IMR-90 (cell line): ENCODE results near the gene RGMB. TPM values are rescaled to one million over a fixed set of nuclear protein-coding genes. Genes with fewer than 3 reads are reported as not detected.

Source experiments
- polyA plus RNA-seq, 3 experiments: library from polyadenylated mRNA; depleted of rRNA; stranded (reverse); fragments of >200 nt; gene quantifications; 2 replicates each; pipeline ENCODE4 v1.2.3, GENCODE V29; 2012; ENCODE audit warnings: low replicate concordance in 1 of 3
- total RNA-seq: library from RNA; depleted of rRNA; stranded (reverse); fragments of >200 nt; gene quantifications from 2 replicates; pipeline ENCODE4 v1.2.3, GENCODE V29; 2012; rRNA removed

The RGMB gene
- total and polyA plus RNA-seq, 2 of the 4 experiments (the other 2 are of a cell fraction), result 74.4 to 129 TPM

Other genes starting within 250 kb of the RGMB start
- gene CHD1, start 155.3 kb downstream of the RGMB start, total RNA-seq, result 33.7 and 61.7 TPM in 2 replicates
- 12.3 and 12.8 TPM in 2 replicates for gene CHD1, start 155.3 kb downstream of the RGMB start, polyA plus RNA-seq (2012; rRNA removed)